HG02623 (cell line): ENCODE data around the gene PARD6B.
"Not testable (repeated sequence)": the region's sequence is repeated elsewhere in the genome, so short reads cannot be mapped to it uniquely, and the experiment has no call there.

Experiments used
- ATAC-seq: cut with Tn5 transposase; IDR thresholded peaks from one replicate; pipeline ENCODE4 v1.9.1; 2021; ENCODE audit warnings: moderate library complexity; ENCODE audit not compliant: unreplicated experiment

The PARD6B gene

DNA sequence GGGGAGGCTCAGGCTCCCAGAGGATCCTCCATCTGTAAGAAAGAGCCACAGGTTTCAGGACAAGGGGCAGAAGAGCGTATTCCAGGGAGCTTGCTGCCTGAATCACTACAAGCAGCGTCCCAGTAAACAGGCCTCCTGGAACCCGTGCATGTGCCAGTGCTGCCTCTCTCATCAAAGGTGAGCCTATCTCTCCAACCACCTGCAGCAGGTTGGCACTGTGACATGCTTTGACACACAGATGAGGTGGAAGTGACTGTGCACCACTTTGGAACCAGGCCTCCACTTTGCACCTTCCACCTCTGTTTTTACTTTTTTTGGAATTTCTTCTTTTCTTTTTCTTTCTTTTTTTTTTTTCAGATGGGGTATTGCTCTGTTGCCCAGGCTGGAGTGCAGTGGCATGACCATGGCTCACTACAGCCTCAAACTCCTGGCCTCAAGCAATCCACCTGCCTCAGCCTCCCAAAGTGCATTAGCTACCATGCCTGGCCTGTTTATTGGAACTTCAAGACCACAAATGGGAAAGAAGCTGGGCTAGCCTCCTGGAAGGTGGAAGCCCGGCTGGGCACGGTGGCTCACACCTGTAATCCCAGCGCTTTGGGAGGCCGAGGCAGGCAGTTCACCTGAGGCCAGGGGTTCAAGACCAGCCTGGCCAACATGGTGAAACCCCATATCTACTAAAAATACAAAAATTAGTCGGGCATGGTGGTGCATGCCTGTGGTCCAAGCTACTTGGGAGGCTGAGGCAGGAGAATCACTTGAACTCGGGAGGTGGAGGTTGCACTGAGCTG, 27.5 kb upstream of the PARD6B start:
- ATAC-seq, result not testable (repeated sequence)

DNA sequence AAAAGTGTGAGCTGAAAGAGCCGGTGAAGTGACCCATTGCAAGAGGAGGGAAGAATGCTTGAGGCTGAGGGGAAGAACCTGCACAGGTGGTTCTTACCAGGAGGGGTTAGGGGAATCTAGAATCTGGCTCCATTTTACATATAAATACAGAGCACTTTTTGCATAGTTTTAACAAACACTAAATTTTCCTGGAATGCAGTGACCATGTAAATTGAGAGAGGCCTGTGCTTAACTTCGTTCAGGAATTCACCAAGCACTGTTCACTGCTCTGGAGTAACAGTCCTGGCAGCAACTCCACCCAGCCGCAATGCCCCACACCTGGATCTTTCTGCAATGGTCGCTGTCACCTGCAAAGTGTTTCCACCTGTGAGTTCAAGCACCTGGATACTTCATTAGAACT, 26.9 kb upstream of the PARD6B start:
- no peak for ATAC-seq

DNA sequence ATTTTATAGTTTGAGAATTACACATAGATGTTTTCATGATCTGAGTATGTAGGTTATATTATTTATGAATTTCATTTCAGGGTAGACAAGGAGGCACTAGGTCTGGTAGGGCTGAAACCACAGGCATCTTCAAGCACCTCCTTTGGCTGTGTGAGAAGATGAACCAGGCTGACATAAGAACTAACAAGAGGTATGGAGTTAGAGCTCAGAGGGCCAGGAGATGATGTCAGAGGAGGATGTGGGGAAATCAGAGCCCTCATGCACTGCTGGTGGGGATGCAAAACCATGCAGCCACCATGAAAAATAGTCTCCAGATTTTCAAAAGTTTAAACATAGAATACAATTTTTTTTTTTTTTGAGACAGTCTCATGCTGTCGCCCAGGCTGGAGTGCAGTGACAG, 26.4 kb upstream of the PARD6B start:
- no peak for ATAC-seq

- ATAC-seq, result no peak
Measured at GRCh38 chr20:50708845-50709635, 22.3 kb upstream of the PARD6B start.

- no peak for ATAC-seq
Measured at GRCh38 chr20:50709636-50709973, 21.8 kb upstream of the PARD6B start.

GRCh38 chr20:50710492-50711063, 20.8 kb upstream of the PARD6B start:
- no peak for ATAC-seq

- ATAC-seq, result no peak
Measured at GRCh38 chr20:50711113-50711825, 20.1 kb upstream of the PARD6B start.

DNA sequence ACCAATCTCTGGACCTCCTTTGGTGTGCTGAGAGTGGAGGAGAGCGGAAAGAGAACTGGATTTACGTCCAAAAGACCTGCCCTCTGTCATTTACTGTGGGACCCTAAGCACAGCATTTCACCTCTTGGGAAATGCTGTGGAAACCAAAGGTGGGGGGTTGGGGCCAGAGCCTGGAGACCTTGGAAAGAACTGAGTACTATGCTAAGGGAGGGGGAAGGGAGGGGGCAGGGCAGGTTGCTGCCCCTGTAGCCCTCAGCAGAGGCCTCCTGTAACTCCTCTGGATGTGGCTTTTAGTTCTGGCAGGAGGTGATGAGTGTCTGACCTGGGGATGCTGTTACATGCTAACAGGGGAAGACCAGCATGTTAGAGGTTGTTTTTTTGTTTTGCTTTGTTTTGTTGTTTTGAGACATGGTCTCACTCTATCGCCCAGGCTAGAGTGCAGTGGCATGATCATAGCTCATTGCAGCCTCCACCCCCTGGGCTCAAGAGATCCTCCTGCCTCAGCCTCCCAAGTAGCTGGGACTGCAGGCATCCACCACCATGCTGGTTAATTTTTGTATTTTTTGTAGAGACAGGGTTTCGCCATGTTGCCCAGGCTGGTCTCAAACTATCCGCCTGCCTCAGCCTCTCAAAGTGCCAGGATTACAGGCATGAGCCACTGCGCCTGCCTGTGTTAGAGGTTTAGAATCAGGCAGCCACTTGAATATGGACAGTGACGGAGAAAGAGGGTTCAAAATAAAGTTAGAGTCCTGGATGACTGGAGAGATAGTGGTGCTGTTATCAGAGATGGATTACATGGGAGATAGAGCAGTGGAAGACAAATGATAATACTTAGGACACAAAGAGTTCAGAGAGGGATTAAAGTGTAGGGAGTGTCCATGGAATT, 18.4 kb upstream of the PARD6B start:
- no peak for ATAC-seq

DNA sequence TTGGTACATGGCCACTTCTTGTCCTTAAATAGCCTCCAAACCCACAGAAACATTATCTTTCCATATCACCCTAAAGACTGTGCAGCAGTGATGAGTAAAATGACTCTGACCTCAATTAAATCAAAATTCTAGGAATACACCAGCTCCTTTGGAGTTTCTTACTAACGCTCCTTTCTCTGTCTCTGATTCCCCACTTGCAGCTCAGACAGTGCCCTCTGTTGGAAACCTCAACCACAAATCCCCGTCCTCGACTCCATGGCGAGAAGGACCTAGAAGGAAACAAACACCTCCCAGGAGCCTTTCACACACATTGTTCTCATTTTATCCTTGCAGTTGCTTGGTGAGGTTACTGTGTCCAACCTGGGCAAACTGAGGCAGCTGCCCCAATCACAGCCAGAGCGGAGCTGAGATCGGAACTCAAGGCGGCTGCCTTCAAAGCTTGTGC, 17.7 kb upstream of the PARD6B start:
- no peak for ATAC-seq

DNA sequence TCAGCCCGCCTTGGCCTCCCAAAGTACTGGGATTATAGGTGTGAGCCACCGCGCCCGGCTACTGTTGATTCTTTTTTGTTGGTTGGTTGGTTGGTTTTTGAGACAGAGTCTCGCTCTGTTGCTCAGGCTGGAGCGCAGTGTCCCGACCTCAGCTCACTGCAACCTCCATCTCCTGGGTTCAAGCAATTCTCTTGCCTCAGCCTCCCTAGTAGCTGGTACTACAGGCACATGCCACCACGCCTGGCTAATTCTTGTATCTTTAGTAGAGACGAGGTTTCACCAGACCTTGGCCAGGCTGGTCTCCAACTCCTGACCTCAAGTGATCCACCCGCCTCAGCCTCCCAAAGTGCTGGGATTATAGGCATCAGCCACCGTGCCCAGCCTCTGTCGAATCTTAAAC, 17.0 kb upstream of the PARD6B start:
- ATAC-seq, result not testable (repeated sequence)

- ATAC-seq, result no peak
Measured at GRCh38 chr20:50715694-50716093, 15.7 kb upstream of the PARD6B start.

DNA sequence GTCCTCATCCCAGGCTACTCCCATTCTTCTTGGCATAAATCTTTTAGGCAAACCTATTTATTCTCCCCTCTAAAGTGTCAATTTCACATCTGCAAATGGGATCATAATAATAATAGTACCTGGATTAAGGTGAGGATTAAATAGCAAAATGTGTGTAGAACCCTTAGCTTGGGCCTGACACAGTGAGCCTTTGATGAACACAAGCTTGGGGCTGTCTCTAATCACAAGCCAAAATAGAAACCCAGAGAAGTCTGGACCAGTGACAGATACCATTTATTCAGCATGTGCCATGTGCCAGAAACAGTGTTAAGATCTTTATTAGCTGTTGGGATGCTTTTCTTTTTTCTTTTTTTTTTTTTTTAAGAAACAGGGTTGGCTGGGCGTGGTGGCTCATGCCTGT, 14.9 kb upstream of the PARD6B start:
- ATAC-seq, result no peak

DNA sequence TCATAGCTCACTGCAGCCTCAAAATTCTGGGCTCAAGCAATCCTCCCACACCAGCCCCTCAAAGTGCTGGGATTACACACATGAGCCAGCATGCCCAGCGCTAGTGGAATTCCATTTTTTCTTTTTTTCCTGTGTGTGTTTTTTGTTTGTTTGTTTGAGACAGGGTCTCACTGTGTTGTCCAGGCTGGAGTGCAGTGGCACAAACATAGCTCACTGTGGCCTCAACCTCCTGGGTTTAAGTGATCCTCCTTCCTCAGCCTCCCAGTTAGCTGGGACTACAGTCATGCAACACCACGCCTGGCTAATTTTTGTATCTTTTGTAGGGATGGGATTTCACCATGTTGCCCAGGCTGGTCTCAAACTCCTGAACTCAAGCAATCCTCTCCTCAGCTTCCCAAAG, 14.1 kb upstream of the PARD6B start:
- no peak for ATAC-seq

GRCh38 chr20:50717974-50718761, 13.2 kb upstream of the PARD6B start:
- no peak for ATAC-seq

GRCh38 chr20:50719328-50719727, 12.1 kb upstream of the PARD6B start:
- no peak for ATAC-seq

DNA sequence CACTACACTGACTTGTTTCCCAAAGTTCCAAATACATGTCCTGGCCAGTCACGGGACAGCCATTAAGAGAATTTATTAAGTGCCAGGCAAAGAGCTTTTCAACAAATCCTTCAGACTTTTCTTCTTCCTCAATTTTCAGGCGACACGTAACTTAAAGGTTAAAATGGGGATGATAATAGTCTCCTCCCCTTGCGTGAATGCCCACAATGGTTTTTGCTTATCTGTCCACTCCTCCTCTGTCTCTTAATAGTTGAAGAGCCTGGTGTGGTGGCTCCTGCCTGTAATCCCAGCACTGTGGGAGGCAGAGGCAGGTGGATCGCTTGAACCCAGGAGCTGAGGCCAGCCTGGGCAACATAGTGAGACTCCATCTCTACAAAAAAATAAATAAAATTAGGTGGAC, 11.4 kb upstream of the PARD6B start:
- no peak for ATAC-seq

DNA sequence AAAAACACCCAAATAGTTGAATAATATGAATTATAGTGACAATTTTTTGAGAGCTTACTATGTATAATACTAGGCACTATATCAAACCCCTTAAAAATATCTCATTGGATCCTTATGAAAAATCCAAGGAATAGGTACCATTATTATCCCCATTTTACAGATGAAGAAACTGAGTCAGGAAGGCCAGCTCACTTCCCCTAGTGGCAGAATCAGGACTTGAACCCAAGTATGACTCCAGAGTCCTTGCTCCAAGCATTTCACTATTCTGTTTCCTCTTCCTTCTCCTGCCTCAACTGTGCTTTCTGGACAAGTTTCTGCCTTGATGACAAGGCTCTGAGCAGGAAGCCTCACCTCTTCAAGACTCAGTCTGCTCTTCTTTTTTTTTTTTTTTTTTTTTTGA, 10.8 kb upstream of the PARD6B start:
- no peak for ATAC-seq

- no peak for ATAC-seq
Measured at GRCh38 chr20:50721881-50722281, 9.5 kb upstream of the PARD6B start.

GRCh38 chr20:50722424-50723155, 8.8 kb upstream of the PARD6B start:
- no peak for ATAC-seq
